Neural progenitor cell (in vitro differentiated cells): ENCODE data around the gene OPN1SW.

ENCODE experiments used
- EZH2 ChIP-seq: fragments of 200-600 bp; sonication (generic); IDR thresholded peaks from 2 replicates; pipeline ENCODE4 v1.6.1; 2017; ENCODE audit warnings: antibody characterized with exemption, mild to moderate bottlenecking, moderate library complexity
- TF ChIP-seq, protein P1 (sequence below): fragments of 200-600 bp; sonication (generic); IDR thresholded peaks from 2 replicates; pipeline ENCODE4 v1.5.1; 2017; ENCODE audit warnings: antibody characterized with exemption, mild to moderate bottlenecking

DNA sequence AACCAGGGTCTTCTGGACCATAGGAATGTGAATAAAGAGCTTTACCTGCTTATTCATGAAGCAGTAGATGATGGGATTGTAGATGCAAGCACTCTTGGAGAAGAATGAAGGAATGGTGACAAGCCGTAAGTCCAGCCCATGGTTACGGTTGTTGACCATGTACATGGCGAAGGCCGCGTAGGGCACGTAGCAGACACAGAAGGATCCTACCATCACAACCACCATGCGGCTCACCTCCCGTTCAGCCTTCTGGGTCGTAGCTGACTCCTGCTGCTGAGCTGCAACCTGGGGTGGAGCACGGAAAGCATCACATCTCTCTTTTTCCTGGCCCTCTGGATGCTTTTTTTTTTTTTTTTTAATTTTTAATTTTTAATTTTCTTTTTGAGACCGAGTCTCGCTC, 2.0 kb downstream of the OPN1SW start:
- TF ChIP-seq, protein P1, sequence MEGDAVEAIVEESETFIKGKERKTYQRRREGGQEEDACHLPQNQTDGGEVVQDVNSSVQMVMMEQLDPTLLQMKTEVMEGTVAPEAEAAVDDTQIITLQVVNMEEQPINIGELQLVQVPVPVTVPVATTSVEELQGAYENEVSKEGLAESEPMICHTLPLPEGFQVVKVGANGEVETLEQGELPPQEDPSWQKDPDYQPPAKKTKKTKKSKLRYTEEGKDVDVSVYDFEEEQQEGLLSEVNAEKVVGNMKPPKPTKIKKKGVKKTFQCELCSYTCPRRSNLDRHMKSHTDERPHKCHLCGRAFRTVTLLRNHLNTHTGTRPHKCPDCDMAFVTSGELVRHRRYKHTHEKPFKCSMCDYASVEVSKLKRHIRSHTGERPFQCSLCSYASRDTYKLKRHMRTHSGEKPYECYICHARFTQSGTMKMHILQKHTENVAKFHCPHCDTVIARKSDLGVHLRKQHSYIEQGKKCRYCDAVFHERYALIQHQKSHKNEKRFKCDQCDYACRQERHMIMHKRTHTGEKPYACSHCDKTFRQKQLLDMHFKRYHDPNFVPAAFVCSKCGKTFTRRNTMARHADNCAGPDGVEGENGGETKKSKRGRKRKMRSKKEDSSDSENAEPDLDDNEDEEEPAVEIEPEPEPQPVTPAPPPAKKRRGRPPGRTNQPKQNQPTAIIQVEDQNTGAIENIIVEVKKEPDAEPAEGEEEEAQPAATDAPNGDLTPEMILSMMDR, result no peak
- no peak for TF ChIP-seq EZH2
